Suprapubic skin (tissue), 4 donors: Measurements from ENCODE around the gene DUSP12. TPM values are rescaled to one million over a fixed set of nuclear protein-coding genes. Genes with fewer than 3 reads are reported as not detected.

Experiments
- DNase-seq, 2 donors: peaks; one replicate each; pipeline ENCODE4 v3.0.0-alpha.2; 2019; ENCODE audit warnings: low spot score in 2 of 2
- H3K27ac ChIP-seq: fragments of 200-600 bp; sonication (generic); one replicate; pipeline ENCODE4 v1.5.1; 2019
- H3K27me3 ChIP-seq: fragments of 200-600 bp; sonication (generic); one replicate; pipeline ENCODE4 v1.5.1; 2019
- H3K36me3 ChIP-seq: fragments of 200-600 bp; sonication (generic); one replicate; pipeline ENCODE4 v1.5.1; 2019
- H3K4me1 ChIP-seq: fragments of 200-600 bp; sonication (generic); one replicate; pipeline ENCODE4 v1.5.1; 2019
- H3K4me3 ChIP-seq: fragments of 200-600 bp; sonication (generic); one replicate; pipeline ENCODE4 v1.5.1; 2019; ENCODE audit warnings: mild to moderate bottlenecking
- H3K9me3 ChIP-seq: fragments of 200-600 bp; sonication (generic); one replicate; pipeline ENCODE4 v1.5.1; 2019
- CTCF ChIP-seq, 2 donors: fragments of 200-600 bp in 1 of 2; fragments of 450-650 bp in 1 of 2; sonication (generic) in 1 of 2; IDR thresholded peaks; one replicate each; pipeline ENCODE4 v1.5.1; 2016 to 2019; ENCODE audit warnings: antibody characterized with exemption in 2 of 2, mild to moderate bottlenecking in 1 of 2, moderate library complexity in 1 of 2
- EP300 ChIP-seq: sonication (generic); formaldehyde crosslinking; IDR thresholded peaks from one replicate; pipeline ENCODE4 v1.6.1; 2017; ENCODE audit warnings: antibody characterized with exemption
- POLR2A ChIP-seq, 2 donors: fragments of 450-650 bp; IDR thresholded peaks; one replicate each; pipeline ENCODE4 v1.6.1; 2017; ENCODE audit warnings: antibody characterized with exemption in 2 of 2, mild to moderate bottlenecking in 2 of 2, moderate library complexity in 2 of 2
- POLR2AphosphoS5 ChIP-seq, 3 donors: sonication (generic); formaldehyde crosslinking; IDR thresholded peaks; one replicate each; pipeline ENCODE4 v1.6.1; 2017; ENCODE audit warnings: antibody characterized with exemption in 3 of 3
- WGBS: methylation state at CpG from one replicate; pipeline ENCODE4 v1.1.5; 2018; 5-methylcytosine and 5-hydroxymethylcytosine counted together
- total RNA-seq, 4 donors: library from RNA; depleted of rRNA; stranded (reverse); fragments of >200 nt; gene quantifications; one replicate each; pipeline ENCODE4 v1.1.0, GENCODE V29; 2016

Gene DUSP12
- total RNA-seq = 10 to 100 TPM; 10.9 to 12.7 (median 11.9) TPM

GRCh38 chr1:161749509-161750407 lies at the start of gene DUSP12:
Gene DUSP12 (plus strand): TSS chr1:161749786. CDS start chr1:161749802, 16 bp downstream.
- Histone ChIP-seq H3K9me3 (no peaks in the 10 kb centered on the region), H3K27ac (peak within 1 kb of the TSS; percentile 81), H3K27me3 (no peaks in the 10 kb centered on the region), H3K4me1 (peaks cover 14% of the 10 kb centered on the region), H3K36me3 (peaks cover 28% of the 10 kb centered on the region), H3K4me3 (peak within 1 kb of the TSS; percentile 68)
- 1% methylated on average over 23 of the region's 65 CpGs for WGBS
- peak in 2 of 3 donors; percentile 18 to 67 for TF ChIP-seq POLR2AphosphoS5 (IDR thresholded peaks at IDR 0.05)
- no peak for TF ChIP-seq POLR2A (IDR thresholded peaks at IDR 0.05)
- peak; percentile 96 to 97 for DNase-seq

DNA sequence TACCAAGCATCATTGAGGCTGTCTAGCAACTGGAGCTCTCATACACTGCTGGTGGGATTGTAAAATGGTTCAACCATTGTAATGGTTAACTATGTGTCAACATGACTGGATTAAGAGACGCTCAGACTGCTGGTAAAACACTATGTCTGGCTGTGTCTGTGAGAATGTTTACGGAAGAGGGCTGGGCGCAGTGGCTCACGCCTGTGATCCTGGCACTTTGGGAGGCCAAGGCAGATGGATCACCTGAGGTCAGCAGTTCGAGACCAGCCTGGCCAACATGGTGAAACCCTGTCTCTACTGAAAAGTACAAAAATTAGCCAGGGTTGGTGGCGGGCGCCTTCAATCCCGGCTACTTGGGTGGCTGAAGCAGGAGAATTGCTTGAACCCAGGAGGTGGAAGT lies 47.3 kb upstream of the DUSP12 start:
- H3K36me3 ChIP-seq = no peaks in the 10 kb centered on the region
- H3K9me3 ChIP-seq = no peaks in the 10 kb centered on the region
- H3K4me1 ChIP-seq = no peaks in the 10 kb centered on the region
- TF ChIP-seq EP300 (no peak), POLR2A (IDR thresholded peaks at IDR 0.05) (no peak), CTCF (IDR thresholded peaks at IDR 0.05) (no peak), POLR2AphosphoS5 (IDR thresholded peaks at IDR 0.05) (no peak)
- H3K4me3 ChIP-seq = no peak overlapping the region
- H3K27ac ChIP-seq = no peak overlapping the region
- no peaks in the 10 kb centered on the region for H3K27me3 ChIP-seq
- WGBS = 91% methylated on average over 8 of the region's 8 CpGs
- DNase-seq = no peak

GRCh38 chr1:161705537-161705936 lies 44.0 kb upstream of the DUSP12 start:
- Histone ChIP-seq H3K9me3 (no peaks in the 10 kb centered on the region), H3K4me1 (no peaks in the 10 kb centered on the region), H3K36me3 (no peaks in the 10 kb centered on the region), H3K27me3 (no peaks in the 10 kb centered on the region), H3K27ac (no peak overlapping the region), H3K4me3 (no peak overlapping the region)
- no peak for DNase-seq
- 84% methylated on average over 4 of the region's 4 CpGs for WGBS
- no peak for TF ChIP-seq CTCF (IDR thresholded peaks at IDR 0.05)
- TF ChIP-seq POLR2AphosphoS5 (IDR thresholded peaks at IDR 0.05) = no peak

DNA sequence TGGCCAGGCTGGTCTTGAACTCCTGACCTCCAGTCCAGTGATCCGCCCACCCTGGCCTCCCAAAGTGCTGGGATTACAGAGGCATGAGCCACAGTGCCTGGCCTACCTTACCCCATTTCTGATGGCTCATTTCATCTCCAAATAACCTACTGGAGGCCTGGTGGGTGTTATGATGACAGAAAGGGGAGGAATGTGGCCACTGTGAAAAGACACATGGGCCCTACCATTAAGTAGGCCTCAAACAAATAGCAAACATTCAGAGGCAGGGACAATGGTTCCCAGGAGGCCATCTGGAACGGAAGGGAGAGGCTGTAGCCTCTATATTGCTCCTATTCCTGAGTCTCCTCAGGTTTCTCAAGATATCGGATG lies 43.5 kb upstream of the DUSP12 start:
- 83% methylated on average over 3 of the region's 3 CpGs for WGBS
- Histone ChIP-seq H3K9me3 (no peaks in the 10 kb centered on the region), H3K27ac (no peak overlapping the region), H3K4me3 (no peak overlapping the region), H3K27me3 (no peaks in the 10 kb centered on the region), H3K4me1 (no peaks in the 10 kb centered on the region), H3K36me3 (no peaks in the 10 kb centered on the region)
- DNase-seq = no peak
- TF ChIP-seq CTCF (IDR thresholded peaks at IDR 0.05) (no peak), POLR2AphosphoS5 (IDR thresholded peaks at IDR 0.05) (no peak), EP300 (no peak), POLR2A (IDR thresholded peaks at IDR 0.05) (no peak)

DNA sequence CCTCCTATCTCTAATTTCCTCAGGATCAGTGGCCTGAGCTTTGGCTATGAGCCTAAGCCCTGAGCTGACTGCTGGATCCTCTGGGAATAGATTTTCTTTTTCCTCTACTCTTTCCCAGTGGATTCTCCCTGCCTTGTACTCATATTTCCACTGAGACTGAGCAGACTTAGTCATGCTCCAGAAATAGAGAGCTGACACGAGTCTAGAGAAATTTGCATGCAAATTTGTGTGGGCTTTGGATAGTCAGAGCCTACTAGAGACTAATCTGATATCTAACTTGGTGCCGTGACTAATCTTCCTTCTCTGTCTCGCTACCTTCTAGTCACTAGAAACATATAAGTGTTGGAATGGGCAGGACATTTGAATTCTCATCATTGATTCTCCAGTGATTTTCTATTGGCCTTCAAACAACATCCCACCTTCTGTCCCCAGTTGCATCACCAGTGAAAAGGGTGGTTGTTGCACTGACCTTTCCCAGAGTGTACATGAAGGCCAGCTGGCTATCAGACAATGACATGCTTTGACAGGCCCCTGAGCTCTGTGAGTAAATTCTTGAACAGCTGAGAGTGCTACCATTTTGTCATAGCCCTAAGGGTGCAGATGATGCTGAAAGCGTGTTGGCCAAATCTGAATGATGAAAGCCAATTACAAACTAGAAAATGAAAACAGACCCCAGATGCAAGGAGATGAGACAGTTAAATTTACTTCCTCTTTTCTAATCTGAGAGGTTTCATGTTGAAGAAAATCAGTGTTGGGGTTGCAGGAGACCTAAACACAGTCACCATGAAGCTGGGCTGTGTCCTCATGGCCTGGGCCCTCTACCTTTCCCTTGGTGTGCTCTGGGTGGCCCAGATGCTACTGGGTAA lies 42.9 kb upstream of the DUSP12 start, which contains the start of gene FCRLA:
Gene FCRLA (plus strand): TSS at position 748 of the 866 bp plus-strand sequence. CDS start 36 bp downstream, at position 784.
- Histone ChIP-seq H3K36me3 (no peaks in the 10 kb centered on the region), H3K4me3 (no peak within 1 kb of the TSS), H3K4me1 (no peaks in the 10 kb centered on the region), H3K9me3 (no peaks in the 10 kb centered on the region), H3K27me3 (no peaks in the 10 kb centered on the region), H3K27ac (no peak within 1 kb of the TSS)
- 19% methylated on average over 4 of the region's 4 CpGs for WGBS
- TF ChIP-seq CTCF (IDR thresholded peaks at IDR 0.05) (no peak), EP300 (no peak)
- no peak for DNase-seq
